DND-41 (cell line): Measurements from ENCODE around the gene KAT6B.

Experiments
- CTCF ChIP-seq: IDR thresholded peaks from 2 replicates; pipeline ENCODE4 v1.5.1; 2012; ENCODE audit warnings: borderline replicate concordance, low read length, moderate library complexity, mild to moderate bottlenecking; ENCODE audit not compliant: poor library complexity, severe bottlenecking; ENCODE audit errors: extremely low read depth
- EZH2 ChIP-seq: IDR thresholded peaks from 3 replicates; pipeline ENCODE4 v1.6.1; 2012; ENCODE audit warnings: borderline replicate concordance, low read depth, mild to moderate bottlenecking, moderate library complexity, low read length, inconsistent platforms; ENCODE audit not compliant: severe bottlenecking

GRCh38 chr10:74936577-74937265, 110.3 kb downstream of the KAT6B start:
- no peak for TF ChIP-seq CTCF
- no peak for TF ChIP-seq EZH2
